KMS-11 (cell line): ENCODE results near the gene RNF43.

Experiments used
- H2AFZ ChIP-seq: fragments of 200-600 bp; sonication (generic); 2 replicates; pipeline ENCODE4 v1.6.1; 2016; ENCODE audit warnings: antibody characterized with exemption, mixed run types, low read depth
- H3K27ac ChIP-seq: fragments of 200-600 bp; sonication (generic); 2 replicates; pipeline ENCODE4 v1.6.1; 2016; ENCODE audit warnings: mild to moderate bottlenecking, mixed run types
- H3K27me3 ChIP-seq: fragments of 200-600 bp; sonication (generic); 2 replicates; pipeline ENCODE4 v1.6.1; 2017; ENCODE audit warnings: mild to moderate bottlenecking, low read depth, mixed run types, moderate library complexity; ENCODE audit not compliant: insufficient read depth
- H3K36me3 ChIP-seq: fragments of 200-600 bp; sonication (generic); 2 replicates; pipeline ENCODE4 v1.6.1; 2017; ENCODE audit warnings: mild to moderate bottlenecking, mixed run types; ENCODE audit not compliant: insufficient read depth
- H3K4me1 ChIP-seq: fragments of 200-600 bp; sonication (generic); 2 replicates; pipeline ENCODE4 v1.6.1; 2016; ENCODE audit warnings: mild to moderate bottlenecking, low read depth, mixed run types; ENCODE audit not compliant: poor library complexity, severe bottlenecking
- H3K4me2 ChIP-seq: fragments of 200-600 bp; sonication (generic); 2 replicates; pipeline ENCODE4 v1.7.0; 2016; ENCODE audit warnings: mild to moderate bottlenecking, mixed run types
- H3K4me3 ChIP-seq: fragments of 200-600 bp; sonication (generic); IDR thresholded peaks from 2 replicates; pipeline ENCODE4 v1.6.1; 2017; ENCODE audit warnings: low read depth, low read length, mixed read lengths; ENCODE audit not compliant: insufficient read depth
- H3K79me2 ChIP-seq: fragments of 200-600 bp; sonication (generic); 2 replicates; pipeline ENCODE4 v1.6.1; 2016; ENCODE audit warnings: low read depth, mixed run types; ENCODE audit not compliant: insufficient read depth
- H3K9ac ChIP-seq: fragments of 200-600 bp; sonication (generic); 2 replicates; pipeline ENCODE4 v1.6.1; 2016; ENCODE audit warnings: mild to moderate bottlenecking, mixed run types
- H4K20me1 ChIP-seq: fragments of 200-600 bp; sonication (generic); 2 replicates; pipeline ENCODE4 v1.6.1; 2016; ENCODE audit warnings: mild to moderate bottlenecking, mixed run types; ENCODE audit not compliant: insufficient read depth
- TF ChIP-seq, protein P1 (sequence below): fragments of 200-600 bp; sonication (generic); conservative IDR thresholded peaks from 2 replicates; pipeline ENCODE4 v1.6.1; 2017; ENCODE audit warnings: low read depth, mild to moderate bottlenecking, antibody characterized with exemption, low read length, moderate library complexity, mixed read lengths

Gene RNF43

GRCh38 chr17:58403311-58403710 is 14.0 kb downstream of the RNF43 start:
- Histone ChIP-seq H3K79me2 (no peaks in the 10 kb centered on the region), H3K27ac (no peak overlapping the region), H3K36me3 (no peaks in the 10 kb centered on the region), H3K9ac (no peak overlapping the region), H3K4me1 (no peaks in the 10 kb centered on the region), H2AFZ (no peak overlapping the region), H3K4me3 (no peak overlapping the region), H3K4me2 (no peak overlapping the region), H4K20me1 (no peaks in the 10 kb centered on the region), H3K27me3 (no peaks in the 10 kb centered on the region)
- TF ChIP-seq, protein P1, sequence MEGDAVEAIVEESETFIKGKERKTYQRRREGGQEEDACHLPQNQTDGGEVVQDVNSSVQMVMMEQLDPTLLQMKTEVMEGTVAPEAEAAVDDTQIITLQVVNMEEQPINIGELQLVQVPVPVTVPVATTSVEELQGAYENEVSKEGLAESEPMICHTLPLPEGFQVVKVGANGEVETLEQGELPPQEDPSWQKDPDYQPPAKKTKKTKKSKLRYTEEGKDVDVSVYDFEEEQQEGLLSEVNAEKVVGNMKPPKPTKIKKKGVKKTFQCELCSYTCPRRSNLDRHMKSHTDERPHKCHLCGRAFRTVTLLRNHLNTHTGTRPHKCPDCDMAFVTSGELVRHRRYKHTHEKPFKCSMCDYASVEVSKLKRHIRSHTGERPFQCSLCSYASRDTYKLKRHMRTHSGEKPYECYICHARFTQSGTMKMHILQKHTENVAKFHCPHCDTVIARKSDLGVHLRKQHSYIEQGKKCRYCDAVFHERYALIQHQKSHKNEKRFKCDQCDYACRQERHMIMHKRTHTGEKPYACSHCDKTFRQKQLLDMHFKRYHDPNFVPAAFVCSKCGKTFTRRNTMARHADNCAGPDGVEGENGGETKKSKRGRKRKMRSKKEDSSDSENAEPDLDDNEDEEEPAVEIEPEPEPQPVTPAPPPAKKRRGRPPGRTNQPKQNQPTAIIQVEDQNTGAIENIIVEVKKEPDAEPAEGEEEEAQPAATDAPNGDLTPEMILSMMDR: no peak

DNA sequence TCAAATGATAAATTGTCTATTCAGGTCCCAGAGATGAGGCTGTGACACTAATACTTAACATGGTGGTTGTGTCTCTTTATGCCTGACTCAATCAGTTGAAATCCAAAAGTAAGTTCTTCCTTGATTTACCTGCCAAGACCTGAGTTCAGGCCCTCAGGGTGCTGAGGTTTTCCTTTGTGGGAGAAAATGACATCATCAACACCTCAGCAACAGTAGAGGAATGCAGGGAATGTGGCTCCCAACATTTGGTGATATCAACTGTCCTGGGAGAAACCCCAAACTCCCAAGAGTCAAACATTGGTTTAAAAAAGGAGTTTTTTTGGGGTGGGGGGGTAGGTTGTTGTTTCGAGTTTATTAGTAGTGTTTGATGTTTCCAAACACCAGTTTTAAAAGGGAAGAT is 14.7 kb downstream of the RNF43 start:
- H3K27me3 ChIP-seq: no peaks in the 10 kb centered on the region
- H3K27ac ChIP-seq: no peak overlapping the region
- no peaks in the 10 kb centered on the region for H4K20me1 ChIP-seq
- H3K4me3 ChIP-seq: no peak overlapping the region
- H2AFZ ChIP-seq: no peak overlapping the region
- H3K4me1 ChIP-seq: no peaks in the 10 kb centered on the region
- no peaks in the 10 kb centered on the region for H3K79me2 ChIP-seq
- H3K4me2 ChIP-seq: no peak overlapping the region
- TF ChIP-seq, protein P1: no peak
- no peak overlapping the region for H3K9ac ChIP-seq
- no peaks in the 10 kb centered on the region for H3K36me3 ChIP-seq

DNA sequence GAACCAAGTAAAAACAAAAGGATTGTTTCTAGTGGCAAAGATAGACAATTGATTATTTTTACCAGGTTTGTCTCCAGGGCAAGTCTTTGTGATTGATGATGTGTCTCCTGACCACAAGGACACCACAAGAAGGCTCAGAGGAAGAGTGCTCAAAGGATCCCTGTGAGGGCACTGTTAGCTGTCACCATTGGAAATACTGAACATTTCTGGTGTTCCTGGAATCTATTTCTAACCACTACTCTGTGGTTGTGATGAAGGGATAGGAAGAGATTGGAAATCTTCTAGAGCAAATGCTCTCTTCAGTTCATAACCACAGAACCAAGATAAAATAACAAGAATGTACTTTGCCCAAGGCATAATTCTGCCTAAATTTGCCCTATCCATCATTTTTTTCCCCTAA is 15.3 kb downstream of the RNF43 start:
- H3K4me2 ChIP-seq: no peak overlapping the region
- H3K27me3 ChIP-seq: no peaks in the 10 kb centered on the region

GRCh38 chr17:58401287-58401686 is 16.0 kb downstream of the RNF43 start:
- Histone ChIP-seq H3K9ac (no peak overlapping the region), H3K27ac (no peak overlapping the region), H3K4me2 (no peak overlapping the region), H4K20me1 (no peaks in the 10 kb centered on the region), H3K4me3 (no peak overlapping the region), H2AFZ (no peak overlapping the region), H3K79me2 (no peaks in the 10 kb centered on the region), H3K4me1 (no peaks in the 10 kb centered on the region), H3K27me3 (no peaks in the 10 kb centered on the region), H3K36me3 (no peaks in the 10 kb centered on the region)
- TF ChIP-seq, protein P1: no peak

More for the DNA sequence above, 15.3 kb downstream of the RNF43 start:
- no peaks in the 10 kb centered on the region for H3K79me2 ChIP-seq
- no peak overlapping the region for H2AFZ ChIP-seq
- H3K9ac ChIP-seq: no peak overlapping the region
- H3K27ac ChIP-seq: no peak overlapping the region
- no peak overlapping the region for H3K4me3 ChIP-seq
- TF ChIP-seq, protein P1: no peak
- H3K4me1 ChIP-seq: no peaks in the 10 kb centered on the region
- no peaks in the 10 kb centered on the region for H3K36me3 ChIP-seq
- H4K20me1 ChIP-seq: no peaks in the 10 kb centered on the region
